Neural cell (in vitro differentiated cells): ENCODE data around the gene S100A12.

Experiments used
- CTCF ChIP-seq: fragments of 450-650 bp; IDR thresholded peaks from 2 replicates; pipeline ENCODE4 v1.5.1; 2014; ENCODE audit warnings: antibody characterized with exemption, mild to moderate bottlenecking, moderate library complexity; ENCODE audit not compliant: poor library complexity, severe bottlenecking
- EZH2 ChIP-seq: fragments of 200-600, 300-800 bp; shearing (Covaris generic), sonication (generic); IDR thresholded peaks from 2 replicates; pipeline ENCODE4 v1.6.1; 2014; ENCODE audit warnings: antibody characterized with exemption, low read length, borderline replicate concordance, mild to moderate bottlenecking; ENCODE audit not compliant: insufficient read depth, poor library complexity, severe bottlenecking
- MXI1 ChIP-seq: fragments of 450-650 bp; conservative IDR thresholded peaks from 2 replicates; pipeline ENCODE4 v1.6.1; 2014; ENCODE audit warnings: antibody characterized with exemption, mild to moderate bottlenecking; ENCODE audit not compliant: poor library complexity, severe bottlenecking
- POLR2AphosphoS5 ChIP-seq: IDR thresholded peaks from 2 replicates; pipeline ENCODE4 v1.6.1; 2012
- REST ChIP-seq: IDR thresholded peaks from 2 replicates; pipeline ENCODE4 v1.6.1; 2012; ENCODE audit warnings: borderline replicate concordance
- SMC3 ChIP-seq: fragments of 450-650 bp; conservative IDR thresholded peaks from 2 replicates; pipeline ENCODE4 v1.6.1; 2014; ENCODE audit warnings: antibody characterized with exemption, mild to moderate bottlenecking, moderate library complexity; ENCODE audit not compliant: poor library complexity
- TAF1 ChIP-seq: IDR thresholded peaks from 2 replicates; pipeline ENCODE4 v1.6.1; 2012; ENCODE audit warnings: low read depth

GRCh38 chr1:153358691-153358975 lies 16.8 kb downstream of the S100A12 start:
- no peak for TF ChIP-seq REST
- no peak for TF ChIP-seq CTCF
- TF ChIP-seq TAF1, result no peak
- TF ChIP-seq SMC3, result no peak
- TF ChIP-seq MXI1, result no peak
- no peak for TF ChIP-seq POLR2AphosphoS5
- no peak for TF ChIP-seq EZH2
